A673 (cell line): ENCODE data around the gene TOX4. TPM values are rescaled to one million over a fixed set of nuclear protein-coding genes. Genes with fewer than 3 reads are reported as not detected.
A peak's percentile ranks its signal among the peaks of the same experiment; 100 is the strongest.

ENCODE experiments used
- BruUV-seq: library from RNA; stranded (reverse); fragments of 400-500 nt; replicated peaks from 2 replicates; lab custom pipeline; 2021; lab: Mats Ljungman, UMichigan
- CTCF ChIA-PET: fragments of 300-600 bp; sonication (Branson Sonifier 250); formaldehyde crosslinking; loops from one replicate; lab custom pipeline; 2022; ENCODE audit warnings: antibody characterized with exemption; lab: Charles Lee
- POLR2A ChIA-PET: fragments of 300-600 bp; sonication (Branson Sonifier 250); formaldehyde crosslinking; loops from one replicate; lab custom pipeline; 2022; ENCODE audit warnings: antibody characterized with exemption; ENCODE audit not compliant: low non-redundant PET; lab: Charles Lee
- DNase-seq: peaks from one replicate; pipeline ENCODE4 v3.0.0-alpha.2; 2015; ENCODE audit warnings: low spot score
- H3K27ac ChIP-seq: fragments of 200-600 bp; sonication (generic); 2 replicates; pipeline ENCODE4 v1.5.1; 2016; ENCODE audit warnings: mixed run types, low read depth, mild to moderate bottlenecking, mixed read lengths, antibody characterized with exemption, low read length; ENCODE audit not compliant: poor library complexity, severe bottlenecking
- H3K27me3 ChIP-seq: fragments of 200-600 bp; sonication (generic); replicated peaks from 2 replicates; pipeline ENCODE4 v1.6.1; 2017; ENCODE audit warnings: mixed run types, low read depth, mild to moderate bottlenecking, mixed read lengths, antibody characterized with exemption, low read length; ENCODE audit not compliant: insufficient read depth, poor library complexity
- H3K36me3 ChIP-seq: fragments of 200-600 bp; sonication (generic); 2 replicates; pipeline ENCODE4 v1.6.1; 2016; ENCODE audit warnings: mixed run types, mild to moderate bottlenecking, mixed read lengths, antibody characterized with exemption, low read length; ENCODE audit not compliant: insufficient read depth, poor library complexity, severe bottlenecking
- H3K4me1 ChIP-seq: fragments of 200-600 bp; sonication (generic); 2 replicates; pipeline ENCODE4 v1.6.1; 2017; ENCODE audit warnings: mixed run types, mild to moderate bottlenecking, mixed read lengths, antibody characterized with exemption, low read length; ENCODE audit not compliant: insufficient read depth, poor library complexity, severe bottlenecking
- H3K4me3 ChIP-seq: fragments of 200-600 bp; sonication (generic); 2 replicates; pipeline ENCODE4 v1.5.1; 2016; ENCODE audit warnings: low read depth, mixed run types, mild to moderate bottlenecking, mixed read lengths, low read length; ENCODE audit not compliant: poor library complexity, severe bottlenecking
- H3K9me3 ChIP-seq: fragments of 200-600 bp; sonication (generic); 2 replicates; pipeline ENCODE4 v1.6.1; 2016; ENCODE audit warnings: mixed run types, low read depth, mild to moderate bottlenecking, mixed read lengths, antibody characterized with exemption, low read length; ENCODE audit not compliant: poor library complexity, severe bottlenecking
- CTCF ChIP-seq: fragments of 300-800, 200-600 bp; sonication (generic); conservative IDR thresholded peaks from 2 replicates; pipeline ENCODE4 v1.5.1; 2017; ENCODE audit warnings: low read depth, mild to moderate bottlenecking, antibody characterized with exemption, low read length, moderate library complexity, mixed read lengths
- EZH2 ChIP-seq: fragments of 200-600 bp; sonication (generic); IDR thresholded peaks from 2 replicates; pipeline ENCODE4 v1.6.1; 2017; ENCODE audit warnings: borderline replicate concordance, low read depth, mild to moderate bottlenecking, mixed read lengths, antibody characterized with exemption, low read length; ENCODE audit not compliant: poor library complexity, severe bottlenecking
- intact Hi-C: fragments of 100-400 bp; cut with micrococcal nuclease; formaldehyde crosslinking; loops from one replicate; pipeline ENCODE4 v1.10.0; 2022; ENCODE audit not compliant: unreplicated experiment
- total RNA-seq: library from RNA; stranded (reverse); gene quantifications from 2 replicates; pipeline ENCODE4 v1.2.3, GENCODE V29; 2021

The TOX4 gene
- total RNA-seq, 1 experiment from 2014 or later, result 84.7 TPM

DNA sequence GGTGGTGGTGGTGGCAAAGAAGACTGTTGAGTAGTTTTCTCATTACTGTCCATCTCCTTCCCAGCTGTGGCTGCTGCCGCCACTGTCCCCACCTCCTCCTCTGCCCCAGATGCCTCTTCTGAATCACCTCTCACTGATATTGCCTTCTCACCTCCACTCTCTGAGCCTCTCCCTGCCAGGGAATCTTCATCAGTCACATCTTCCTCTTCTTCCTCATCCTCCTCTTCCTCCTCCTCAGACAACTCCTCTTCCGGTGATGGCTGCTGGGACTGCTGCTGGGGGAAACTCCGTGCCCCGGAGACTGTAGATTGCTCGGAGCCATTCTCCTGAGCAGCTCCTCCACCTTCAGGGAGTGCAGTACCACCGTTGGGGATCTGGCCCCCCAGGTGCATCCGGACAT is 46.2 kb downstream of the TOX4 start:
- H3K27me3 ChIP-seq, result no peaks in the 10 kb centered on the region
- no peak for TF ChIP-seq CTCF
- no peak for TF ChIP-seq EZH2
- DNase-seq, result no peak
- H3K36me3 ChIP-seq, result peaks cover 48% of the 10 kb centered on the region
- peak overlapping the region; percentile 85 for H3K27ac ChIP-seq
- intact Hi-C loops, result no loop called here
- POLR2A ChIA-PET, result no interaction called here
- no peak overlapping the region for H3K4me3 ChIP-seq
- CTCF ChIA-PET, result interaction anchor here (0.6 kb wide), 1 partner anchor 31 kb away, joined by 3 read pairs; no protein-coding TSS in a partner anchor
- BruUV-seq, result no TSS peak
- H3K9me3 ChIP-seq, result no peaks in the 10 kb centered on the region
- peaks cover 37% of the 10 kb centered on the region for H3K4me1 ChIP-seq

DNA sequence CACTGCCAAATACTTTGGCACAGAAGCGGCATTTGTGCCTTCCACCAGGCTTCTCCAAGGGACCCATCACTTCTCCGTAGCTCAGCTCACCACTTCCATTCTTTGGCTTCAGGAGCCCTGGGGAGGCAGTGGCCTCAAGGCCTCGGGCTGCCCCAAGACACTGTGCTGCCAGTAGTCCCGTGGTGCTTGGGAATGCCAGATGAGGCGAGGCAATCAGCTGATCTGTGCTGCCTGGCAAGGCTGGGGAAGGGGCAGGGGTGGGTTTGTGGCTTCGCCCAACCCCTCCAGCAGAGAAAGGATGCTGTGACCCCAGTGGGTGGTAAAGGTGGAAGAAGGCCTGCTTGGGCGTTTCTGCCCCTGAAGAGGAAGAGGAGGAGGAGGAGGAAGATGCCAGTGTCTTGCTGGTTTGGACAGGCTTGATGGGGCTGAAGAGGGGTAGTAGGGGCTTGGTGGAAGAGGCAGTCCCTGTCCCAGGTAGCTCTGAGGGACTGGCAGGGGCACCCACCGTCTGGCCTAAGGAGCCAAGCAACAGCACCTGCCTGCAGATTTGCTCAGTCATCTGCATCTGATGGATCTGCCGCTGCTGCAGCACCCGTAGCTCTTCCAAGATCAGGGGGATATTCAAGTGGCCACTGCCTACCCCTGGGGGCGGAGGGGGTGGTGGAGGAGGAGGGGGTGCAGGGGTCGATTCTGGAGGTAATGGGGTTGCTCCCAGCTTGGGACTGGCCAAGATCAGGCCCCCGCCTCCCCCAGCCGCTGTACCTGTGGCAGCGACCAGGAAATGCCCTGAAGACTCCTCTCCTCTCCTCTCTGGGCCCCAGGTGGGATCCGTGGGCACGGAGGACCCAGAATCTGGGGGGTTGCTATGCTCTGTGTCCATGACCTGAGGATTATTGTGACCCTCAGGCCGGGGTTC is 47.8 kb downstream of the TOX4 start:
- H3K4me3 ChIP-seq, result peak overlapping the region; percentile 92
- H3K36me3 ChIP-seq, result peaks cover 52% of the 10 kb centered on the region
- BruUV-seq, result no TSS peak
- H3K9me3 ChIP-seq, result no peaks in the 10 kb centered on the region
- intact Hi-C loops, result no loop called here
- no peak for DNase-seq
- H3K27me3 ChIP-seq, result no peaks in the 10 kb centered on the region
- peaks cover 48% of the 10 kb centered on the region for H3K4me1 ChIP-seq
- POLR2A ChIA-PET, result interaction anchor here (0.6 kb wide), 1 partner anchor 52 kb away, joined by 5 read pairs; no protein-coding TSS in a partner anchor
- H3K27ac ChIP-seq, result peak overlapping the region; percentile 85
- no peak for TF ChIP-seq CTCF
- TF ChIP-seq EZH2, result no peak
- CTCF ChIA-PET, result no interaction called here

DNA sequence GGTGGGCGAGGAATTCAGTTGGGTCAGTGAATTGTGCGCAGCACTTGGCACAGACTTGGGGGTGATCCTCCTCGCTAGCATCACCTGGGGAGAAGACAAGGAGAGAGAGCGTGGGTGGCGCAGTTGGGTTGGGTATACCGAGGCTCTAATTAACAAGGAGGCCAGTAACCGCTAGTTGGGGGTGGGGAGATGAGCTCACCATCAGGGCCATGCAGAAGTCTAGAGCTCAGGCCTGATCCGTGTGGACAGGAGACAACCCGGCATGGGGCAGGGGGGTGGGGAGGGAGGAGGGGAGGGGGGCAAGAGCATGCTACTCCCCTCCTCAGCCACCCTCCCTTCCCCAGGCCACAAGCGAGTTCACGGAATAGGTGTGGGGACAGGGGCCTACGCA is 48.6 kb downstream of the TOX4 start:
- POLR2A ChIA-PET, result interaction anchor here (0.6 to 1.3 kb wide), 4 partner anchors 9 to 116 kb away, joined by 3 to 7 read pairs (median 5); no protein-coding TSS in a partner anchor
- CTCF ChIA-PET, result interaction anchor here (0.6 kb wide), 1 partner anchor 45 kb away, joined by 3 read pairs; no protein-coding TSS in a partner anchor
- Histone ChIP-seq H3K27ac (peak overlapping the region; percentile 85), H3K36me3 (peaks cover 52% of the 10 kb centered on the region), H3K9me3 (no peaks in the 10 kb centered on the region), H3K27me3 (no peaks in the 10 kb centered on the region), H3K4me3 (peak overlapping the region; percentile 92), H3K4me1 (peaks cover 49% of the 10 kb centered on the region)
- no TSS peak for BruUV-seq
- no peak for TF ChIP-seq EZH2
- TF ChIP-seq CTCF, result no peak
- peak; percentile 43 for DNase-seq
- intact Hi-C loops, result no loop called here
